Measurements from ENCODE around the gene RNF34.

Gene RNF34

GRCh38 chr12:121443193-121443870 lies 43.4 kb downstream of the RNF34 start:
- no peak overlapping the region for H3K4me3 ChIP-seq (ENCODE audit: low read depth, low read length)
- DNase-seq (ENCODE audit: low read depth) = peak; percentile 72
- TF ChIP-seq, protein P1, sequence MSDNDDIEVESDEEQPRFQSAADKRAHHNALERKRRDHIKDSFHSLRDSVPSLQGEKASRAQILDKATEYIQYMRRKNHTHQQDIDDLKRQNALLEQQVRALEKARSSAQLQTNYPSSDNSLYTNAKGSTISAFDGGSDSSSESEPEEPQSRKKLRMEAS (IDR thresholded peaks at IDR 0.05; ENCODE audit: low read depth, low read length) = no peak
- TF ChIP-seq, protein P2, sequence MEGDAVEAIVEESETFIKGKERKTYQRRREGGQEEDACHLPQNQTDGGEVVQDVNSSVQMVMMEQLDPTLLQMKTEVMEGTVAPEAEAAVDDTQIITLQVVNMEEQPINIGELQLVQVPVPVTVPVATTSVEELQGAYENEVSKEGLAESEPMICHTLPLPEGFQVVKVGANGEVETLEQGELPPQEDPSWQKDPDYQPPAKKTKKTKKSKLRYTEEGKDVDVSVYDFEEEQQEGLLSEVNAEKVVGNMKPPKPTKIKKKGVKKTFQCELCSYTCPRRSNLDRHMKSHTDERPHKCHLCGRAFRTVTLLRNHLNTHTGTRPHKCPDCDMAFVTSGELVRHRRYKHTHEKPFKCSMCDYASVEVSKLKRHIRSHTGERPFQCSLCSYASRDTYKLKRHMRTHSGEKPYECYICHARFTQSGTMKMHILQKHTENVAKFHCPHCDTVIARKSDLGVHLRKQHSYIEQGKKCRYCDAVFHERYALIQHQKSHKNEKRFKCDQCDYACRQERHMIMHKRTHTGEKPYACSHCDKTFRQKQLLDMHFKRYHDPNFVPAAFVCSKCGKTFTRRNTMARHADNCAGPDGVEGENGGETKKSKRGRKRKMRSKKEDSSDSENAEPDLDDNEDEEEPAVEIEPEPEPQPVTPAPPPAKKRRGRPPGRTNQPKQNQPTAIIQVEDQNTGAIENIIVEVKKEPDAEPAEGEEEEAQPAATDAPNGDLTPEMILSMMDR (IDR thresholded peaks at IDR 0.05; ENCODE audit: low read depth, low read length) = peak; percentile 98
- TF ChIP-seq MYC (IDR thresholded peaks at IDR 0.05; ENCODE audit: low read depth, low read length) = no peak

GRCh38 chr12:121443911-121444841 lies 44.3 kb downstream of the RNF34 start:
- no peak overlapping the region for H3K4me3 ChIP-seq (ENCODE audit: low read depth, low read length)
- no peak for TF ChIP-seq POLR2A (IDR thresholded peaks at IDR 0.05; ENCODE audit: extremely low read depth, insufficient read length)
- TF ChIP-seq, protein P2 (IDR thresholded peaks at IDR 0.05; ENCODE audit: low read depth, low read length) = no peak
- TF ChIP-seq MYC (IDR thresholded peaks at IDR 0.05; ENCODE audit: low read depth, low read length) = no peak
- no peak for DNase-seq (ENCODE audit: low read depth)

DNA sequence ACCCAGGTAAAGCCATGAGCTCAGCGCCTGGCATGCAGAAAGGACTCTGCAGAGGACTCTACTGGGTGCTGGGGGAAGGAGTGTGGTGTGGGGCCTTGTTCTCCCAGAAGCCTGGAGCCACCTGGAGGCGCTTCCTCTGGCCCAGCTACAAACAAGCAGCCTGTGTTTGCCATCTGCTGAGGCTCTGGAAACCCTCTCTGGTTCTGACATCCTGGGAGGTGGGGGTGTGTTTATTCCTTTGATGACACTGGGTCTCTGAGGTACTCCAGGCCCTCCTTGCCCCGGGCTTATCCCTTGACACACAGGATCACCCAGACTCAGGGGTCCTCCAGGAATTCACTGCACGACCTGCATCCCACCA lies 44.9 kb downstream of the RNF34 start:
- H3K4me3 ChIP-seq (ENCODE audit: low read depth, low read length) = no peak overlapping the region
- no peak for DNase-seq (ENCODE audit: low read depth)
- no peak for TF ChIP-seq POLR2A (IDR thresholded peaks at IDR 0.05; ENCODE audit: extremely low read depth, insufficient read length)
- TF ChIP-seq, protein P2 (IDR thresholded peaks at IDR 0.05; ENCODE audit: low read depth, low read length) = no peak
- TF ChIP-seq, protein P1 (IDR thresholded peaks at IDR 0.05; ENCODE audit: low read depth, low read length) = no peak
- no peak for TF ChIP-seq MYC (IDR thresholded peaks at IDR 0.05; ENCODE audit: low read depth, low read length)

GRCh38 chr12:121446750-121447149 lies 46.8 kb downstream of the RNF34 start:
- H3K4me3 ChIP-seq (ENCODE audit: low read depth, low read length) = no peak overlapping the region
- TF ChIP-seq, protein P1 (IDR thresholded peaks at IDR 0.05; ENCODE audit: low read depth, low read length) = no peak
- no peak for TF ChIP-seq MYC (IDR thresholded peaks at IDR 0.05; ENCODE audit: low read depth, low read length)
- TF ChIP-seq POLR2A (IDR thresholded peaks at IDR 0.05; ENCODE audit: extremely low read depth, insufficient read length) = no peak
- TF ChIP-seq, protein P2 (IDR thresholded peaks at IDR 0.05; ENCODE audit: low read depth, low read length) = no peak
- no peak for DNase-seq (ENCODE audit: low read depth)

DNA sequence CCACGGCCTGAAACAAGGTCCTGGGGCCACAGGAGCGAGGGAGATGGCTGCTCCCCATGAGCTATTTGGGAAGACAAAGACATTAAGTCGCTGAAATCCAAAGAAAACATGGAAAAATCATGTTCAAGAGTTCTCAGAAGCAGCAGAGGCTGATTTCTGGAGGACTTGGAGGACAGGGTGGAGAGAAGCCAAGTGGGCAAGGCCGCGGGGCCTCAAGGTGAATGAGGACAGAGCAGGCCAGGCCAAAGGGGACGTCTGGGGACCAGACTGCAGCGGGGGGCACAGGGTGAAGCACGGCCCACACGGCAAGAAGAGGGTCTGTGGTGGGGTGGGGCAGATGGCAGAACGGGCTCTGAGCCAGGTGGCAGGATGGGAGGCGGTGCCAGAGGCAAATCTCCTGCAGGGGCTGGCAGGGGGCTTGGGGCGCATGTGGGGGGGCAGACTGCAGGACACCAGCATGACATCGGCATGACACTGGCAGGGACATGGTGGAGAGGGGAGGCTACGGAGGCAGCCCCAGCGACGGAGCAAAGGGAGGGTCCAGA lies 48.9 kb downstream of the RNF34 start:
- TF ChIP-seq, protein P2 (IDR thresholded peaks at IDR 0.05; ENCODE audit: low read depth, low read length) = no peak
- TF ChIP-seq POLR2A (IDR thresholded peaks at IDR 0.05; ENCODE audit: extremely low read depth, insufficient read length) = no peak
- DNase-seq (ENCODE audit: low read depth) = no peak
- H3K4me3 ChIP-seq (ENCODE audit: low read depth, low read length) = no peak overlapping the region
